Measurements from ENCODE around the gene LTBP3.

- TF ChIP-seq CTCF (conservative IDR thresholded peaks at IDR 0.05 in 1 of 2, IDR thresholded peaks at IDR 0.05 in 1 of 2; ENCODE audit: low read depth in 1 of 2, low read length in 2 of 2), result no peak
- no peak for TF ChIP-seq EZH2 (IDR thresholded peaks at IDR 0.05; ENCODE audit: low read length, missing control alignments)
These were observed 15.4 kb upstream of the LTBP3 start for GRCh38 chr11:65573391-65574079.
